Measurements from ENCODE around the gene STIMATE. TPM values are rescaled to one million over a fixed set of nuclear protein-coding genes. Genes with fewer than 3 reads are reported as not detected.

STIMATE gene
- polyA plus RNA-seq, 1 of the 3 experiments (the other 2 are of a cell fraction): 9.3 TPM

DNA sequence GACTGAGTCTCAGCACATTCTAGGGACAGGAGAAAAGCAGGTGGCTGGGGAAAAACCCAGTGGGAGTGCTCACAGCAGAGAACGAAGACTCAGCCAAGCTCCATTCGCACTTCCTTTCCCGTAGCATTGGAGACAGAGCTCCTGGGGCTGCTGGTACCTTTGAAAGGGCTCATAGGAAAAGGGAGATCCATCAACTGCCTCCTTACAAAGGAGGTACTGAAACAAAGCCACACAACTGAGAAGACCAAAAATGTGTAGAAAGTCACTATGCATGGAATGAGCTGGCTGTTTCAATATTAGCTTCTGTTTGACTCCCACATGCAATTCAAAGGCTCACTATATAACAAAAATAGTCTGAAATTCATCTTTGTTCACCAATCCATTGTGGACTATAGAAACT, 16.9 kb downstream of the STIMATE start:
- Histone ChIP-seq H3F3A (replicated peaks; ENCODE audit: insufficient read depth) (no peaks in the 10 kb centered on the region), H3K27ac (ENCODE audit: low read depth in 2 of 2, low read length in 1 of 2) (no peak overlapping the region), H3K79me2 (ENCODE audit: insufficient read depth) (no peaks in the 10 kb centered on the region; the same call in 1 of the 2 replicates), H3K4me3 (ENCODE audit: low read depth in 2 of 2, low read length in 1 of 2) (no peak overlapping the region), H3K4me1 (ENCODE audit: control insufficient read depth in 1 of 2, insufficient read depth in 2 of 2, low read depth in 1 of 2, low read length in 1 of 2) (peaks cover 0 to 2% of the 10 kb centered on the region in 2 experiments; a peak in 1 of 4 replicates), H3K27me3 (ENCODE audit: insufficient read depth) (no peaks in the 10 kb centered on the region), H3K36me3 (replicated peaks in 1 of 2; ENCODE audit: control insufficient read depth in 1 of 2, insufficient read depth in 2 of 2, low read length in 1 of 2) (peaks cover 6 to 8% of the 10 kb centered on the region in 2 experiments), H3K9me3 (no peaks in the 10 kb centered on the region), H3K9ac (no peak overlapping the region), H3K4me2 (no peak overlapping the region), H3K9me2 (no peaks in the 10 kb centered on the region), H4K20me1 (ENCODE audit: insufficient read depth) (0 out of 2 replicates have a peak, but pooled peaks cover 4% of the 10 kb centered on the region), H2AFZ (ENCODE audit: low read depth) (no peak overlapping the region)
- 100% methylated on average over 3 of the region's 3 CpGs for WGBS (ENCODE audit: low lambda C conversion rate)
- no peak for DNase-seq
- ChIA-PET CTCF (no interaction called here), POLR2A (no interaction called here)
- TF ChIP-seq TEAD4 (IDR thresholded peaks at IDR 0.05; ENCODE audit: borderline replicate concordance, insufficient read depth): no peak
- TF ChIP-seq EP300 (IDR thresholded peaks at IDR 0.05; ENCODE audit: borderline replicate concordance in 1 of 2, low read depth in 1 of 2, low read length in 1 of 2): no peak
- no peak for TF ChIP-seq RCOR1 (IDR thresholded peaks at IDR 0.05; ENCODE audit: low read length)
- no peak for TF ChIP-seq FOSL2 (IDR thresholded peaks at IDR 0.05; ENCODE audit: borderline replicate concordance, low read depth)
- TF ChIP-seq, protein P1, sequence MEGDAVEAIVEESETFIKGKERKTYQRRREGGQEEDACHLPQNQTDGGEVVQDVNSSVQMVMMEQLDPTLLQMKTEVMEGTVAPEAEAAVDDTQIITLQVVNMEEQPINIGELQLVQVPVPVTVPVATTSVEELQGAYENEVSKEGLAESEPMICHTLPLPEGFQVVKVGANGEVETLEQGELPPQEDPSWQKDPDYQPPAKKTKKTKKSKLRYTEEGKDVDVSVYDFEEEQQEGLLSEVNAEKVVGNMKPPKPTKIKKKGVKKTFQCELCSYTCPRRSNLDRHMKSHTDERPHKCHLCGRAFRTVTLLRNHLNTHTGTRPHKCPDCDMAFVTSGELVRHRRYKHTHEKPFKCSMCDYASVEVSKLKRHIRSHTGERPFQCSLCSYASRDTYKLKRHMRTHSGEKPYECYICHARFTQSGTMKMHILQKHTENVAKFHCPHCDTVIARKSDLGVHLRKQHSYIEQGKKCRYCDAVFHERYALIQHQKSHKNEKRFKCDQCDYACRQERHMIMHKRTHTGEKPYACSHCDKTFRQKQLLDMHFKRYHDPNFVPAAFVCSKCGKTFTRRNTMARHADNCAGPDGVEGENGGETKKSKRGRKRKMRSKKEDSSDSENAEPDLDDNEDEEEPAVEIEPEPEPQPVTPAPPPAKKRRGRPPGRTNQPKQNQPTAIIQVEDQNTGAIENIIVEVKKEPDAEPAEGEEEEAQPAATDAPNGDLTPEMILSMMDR (IDR thresholded peaks at IDR 0.05): no peak
- no peak for TF ChIP-seq CHD2 (IDR thresholded peaks at IDR 0.05; ENCODE audit: low read length, partially characterized antibody)
- no peak for TF ChIP-seq SIN3A (IDR thresholded peaks at IDR 0.05; ENCODE audit: borderline replicate concordance, low read depth, low read length)
- TF ChIP-seq MXI1 (IDR thresholded peaks at IDR 0.05; ENCODE audit: low read depth, low read length): no peak
- TF ChIP-seq, protein P2, sequence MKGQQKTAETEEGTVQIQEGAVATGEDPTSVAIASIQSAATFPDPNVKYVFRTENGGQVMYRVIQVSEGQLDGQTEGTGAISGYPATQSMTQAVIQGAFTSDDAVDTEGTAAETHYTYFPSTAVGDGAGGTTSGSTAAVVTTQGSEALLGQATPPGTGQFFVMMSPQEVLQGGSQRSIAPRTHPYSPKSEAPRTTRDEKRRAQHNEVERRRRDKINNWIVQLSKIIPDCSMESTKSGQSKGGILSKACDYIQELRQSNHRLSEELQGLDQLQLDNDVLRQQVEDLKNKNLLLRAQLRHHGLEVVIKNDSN (IDR thresholded peaks at IDR 0.05; ENCODE audit: borderline replicate concordance, low read depth): no peak
- TF ChIP-seq, protein P3, sequence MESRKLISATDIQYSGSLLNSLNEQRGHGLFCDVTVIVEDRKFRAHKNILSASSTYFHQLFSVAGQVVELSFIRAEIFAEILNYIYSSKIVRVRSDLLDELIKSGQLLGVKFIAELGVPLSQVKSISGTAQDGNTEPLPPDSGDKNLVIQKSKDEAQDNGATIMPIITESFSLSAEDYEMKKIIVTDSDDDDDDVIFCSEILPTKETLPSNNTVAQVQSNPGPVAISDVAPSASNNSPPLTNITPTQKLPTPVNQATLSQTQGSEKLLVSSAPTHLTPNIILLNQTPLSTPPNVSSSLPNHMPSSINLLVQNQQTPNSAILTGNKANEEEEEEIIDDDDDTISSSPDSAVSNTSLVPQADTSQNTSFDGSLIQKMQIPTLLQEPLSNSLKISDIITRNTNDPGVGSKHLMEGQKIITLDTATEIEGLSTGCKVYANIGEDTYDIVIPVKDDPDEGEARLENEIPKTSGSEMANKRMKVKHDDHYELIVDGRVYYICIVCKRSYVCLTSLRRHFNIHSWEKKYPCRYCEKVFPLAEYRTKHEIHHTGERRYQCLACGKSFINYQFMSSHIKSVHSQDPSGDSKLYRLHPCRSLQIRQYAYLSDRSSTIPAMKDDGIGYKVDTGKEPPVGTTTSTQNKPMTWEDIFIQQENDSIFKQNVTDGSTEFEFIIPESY (IDR thresholded peaks at IDR 0.05; ENCODE audit: borderline replicate concordance, low read depth): no peak
- TF ChIP-seq ELF1 (IDR thresholded peaks at IDR 0.05): no peak
- no peak for TF ChIP-seq GABPA (IDR thresholded peaks at IDR 0.05; ENCODE audit: low read depth)
- no peak for TF ChIP-seq EZH2phosphoT487 (IDR thresholded peaks at IDR 0.05; ENCODE audit: borderline replicate concordance, low read depth)
- TF ChIP-seq RFX5 (IDR thresholded peaks at IDR 0.05; ENCODE audit: low read length): no peak
- TF ChIP-seq GATA2 (CRISPR knock-in tag; IDR thresholded peaks at IDR 0.05): no peak
- no peak for TF ChIP-seq YY1 (IDR thresholded peaks at IDR 0.05; ENCODE audit: low read depth)
- TF ChIP-seq NRF1 (IDR thresholded peaks at IDR 0.05; ENCODE audit: low read depth, low read length): no peak
- TF ChIP-seq, protein P4, sequence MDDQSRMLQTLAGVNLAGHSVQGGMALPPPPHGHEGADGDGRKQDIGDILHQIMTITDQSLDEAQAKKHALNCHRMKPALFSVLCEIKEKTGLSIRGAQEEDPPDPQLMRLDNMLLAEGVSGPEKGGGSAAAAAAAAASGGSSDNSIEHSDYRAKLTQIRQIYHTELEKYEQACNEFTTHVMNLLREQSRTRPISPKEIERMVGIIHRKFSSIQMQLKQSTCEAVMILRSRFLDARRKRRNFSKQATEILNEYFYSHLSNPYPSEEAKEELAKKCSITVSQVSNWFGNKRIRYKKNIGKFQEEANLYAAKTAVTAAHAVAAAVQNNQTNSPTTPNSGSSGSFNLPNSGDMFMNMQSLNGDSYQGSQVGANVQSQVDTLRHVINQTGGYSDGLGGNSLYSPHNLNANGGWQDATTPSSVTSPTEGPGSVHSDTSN (IDR thresholded peaks at IDR 0.05): no peak
